Measurements from ENCODE around the gene CDKN2B-AS1.

CDKN2B-AS1 gene

GRCh38 chr9:22100626-22101025, 106.0 kb downstream of the CDKN2B-AS1 start:
- no peaks in the 10 kb centered on the region for H3K4me1 ChIP-seq (ENCODE audit: control insufficient read depth, insufficient read depth, low read length)
- no peak overlapping the region for H3K4me3 ChIP-seq (ENCODE audit: low read length)
- H3K9ac ChIP-seq (ENCODE audit: low read length) = no peak overlapping the region
- no peaks in the 10 kb centered on the region for H3K27me3 ChIP-seq (ENCODE audit: control insufficient read depth, insufficient read depth, low read length)
- no peak overlapping the region for H3K27ac ChIP-seq (ENCODE audit: low read depth, low read length)
- no peaks in the 10 kb centered on the region for H3K36me3 ChIP-seq (ENCODE audit: control insufficient read depth, insufficient read depth, low read length)

- Histone ChIP-seq H3K4me3 (ENCODE audit: low read length) (no peak overlapping the region), H3K27ac (ENCODE audit: low read depth, low read length) (no peak overlapping the region), H3K4me1 (ENCODE audit: control insufficient read depth, insufficient read depth, low read length) (no peaks in the 10 kb centered on the region), H3K9ac (ENCODE audit: low read length) (no peak overlapping the region), H3K36me3 (ENCODE audit: control insufficient read depth, insufficient read depth, low read length) (no peaks in the 10 kb centered on the region), H3K27me3 (ENCODE audit: control insufficient read depth, insufficient read depth, low read length) (no peaks in the 10 kb centered on the region)
Observed at GRCh38 chr9:22102146-22103053, 107.8 kb downstream of the CDKN2B-AS1 start.

GRCh38 chr9:22103685-22104575, 109.3 kb downstream of the CDKN2B-AS1 start:
- no peak overlapping the region for H3K9ac ChIP-seq (ENCODE audit: low read length)
- no peaks in the 10 kb centered on the region for H3K36me3 ChIP-seq (ENCODE audit: control insufficient read depth, insufficient read depth, low read length)
- H3K4me1 ChIP-seq (ENCODE audit: control insufficient read depth, insufficient read depth, low read length) = no peaks in the 10 kb centered on the region
- H3K27me3 ChIP-seq (ENCODE audit: control insufficient read depth, insufficient read depth, low read length) = no peaks in the 10 kb centered on the region
- H3K4me3 ChIP-seq (ENCODE audit: low read length) = no peak overlapping the region
- H3K27ac ChIP-seq (ENCODE audit: low read depth, low read length) = no peak overlapping the region

GRCh38 chr9:22105005-22105722, 110.6 kb downstream of the CDKN2B-AS1 start:
- no peaks in the 10 kb centered on the region for H3K4me1 ChIP-seq (ENCODE audit: control insufficient read depth, insufficient read depth, low read length)
- H3K9ac ChIP-seq (ENCODE audit: low read length) = no peak overlapping the region
- H3K36me3 ChIP-seq (ENCODE audit: control insufficient read depth, insufficient read depth, low read length) = no peaks in the 10 kb centered on the region
- H3K27me3 ChIP-seq (ENCODE audit: control insufficient read depth, insufficient read depth, low read length) = no peaks in the 10 kb centered on the region
- H3K4me3 ChIP-seq (ENCODE audit: low read length) = no peak overlapping the region
- no peak overlapping the region for H3K27ac ChIP-seq (ENCODE audit: low read depth, low read length)

GRCh38 chr9:22107202-22108045, 112.8 kb downstream of the CDKN2B-AS1 start:
- Histone ChIP-seq H3K4me1 (ENCODE audit: control insufficient read depth, insufficient read depth, low read length) (peaks cover 2% of the 10 kb centered on the region), H3K36me3 (ENCODE audit: control insufficient read depth, insufficient read depth, low read length) (no peaks in the 10 kb centered on the region), H3K4me3 (ENCODE audit: low read length) (no peak overlapping the region), H3K9ac (ENCODE audit: low read length) (no peak overlapping the region), H3K27ac (ENCODE audit: low read depth, low read length) (no peak overlapping the region), H3K27me3 (ENCODE audit: control insufficient read depth, insufficient read depth, low read length) (no peaks in the 10 kb centered on the region)

GRCh38 chr9:22108581-22109370, 114.2 kb downstream of the CDKN2B-AS1 start:
- H3K4me1 ChIP-seq (ENCODE audit: control insufficient read depth, insufficient read depth, low read length) = peaks cover 2% of the 10 kb centered on the region
- H3K4me3 ChIP-seq (ENCODE audit: low read length) = no peak overlapping the region
- no peak overlapping the region for H3K9ac ChIP-seq (ENCODE audit: low read length)
- H3K36me3 ChIP-seq (ENCODE audit: control insufficient read depth, insufficient read depth, low read length) = no peaks in the 10 kb centered on the region
- H3K27ac ChIP-seq (ENCODE audit: low read depth, low read length) = no peak overlapping the region
- H3K27me3 ChIP-seq (ENCODE audit: control insufficient read depth, insufficient read depth, low read length) = no peaks in the 10 kb centered on the region

GRCh38 chr9:22111176-22111953, 116.8 kb downstream of the CDKN2B-AS1 start:
- Histone ChIP-seq H3K4me1 (ENCODE audit: control insufficient read depth, insufficient read depth, low read length) (peaks cover 2% of the 10 kb centered on the region), H3K9ac (ENCODE audit: low read length) (no peak overlapping the region), H3K27ac (ENCODE audit: low read depth, low read length) (no peak overlapping the region), H3K4me3 (ENCODE audit: low read length) (no peak overlapping the region), H3K27me3 (ENCODE audit: control insufficient read depth, insufficient read depth, low read length) (no peaks in the 10 kb centered on the region), H3K36me3 (ENCODE audit: control insufficient read depth, insufficient read depth, low read length) (no peaks in the 10 kb centered on the region)

GRCh38 chr9:22111954-22112247, 117.3 kb downstream of the CDKN2B-AS1 start:
- H3K27me3 ChIP-seq (ENCODE audit: control insufficient read depth, insufficient read depth, low read length) = no peaks in the 10 kb centered on the region
- H3K9ac ChIP-seq (ENCODE audit: low read length) = no peak overlapping the region
- no peak overlapping the region for H3K4me3 ChIP-seq (ENCODE audit: low read length)
- no peak overlapping the region for H3K27ac ChIP-seq (ENCODE audit: low read depth, low read length)
- H3K36me3 ChIP-seq (ENCODE audit: control insufficient read depth, insufficient read depth, low read length) = no peaks in the 10 kb centered on the region
- peaks cover 2% of the 10 kb centered on the region for H3K4me1 ChIP-seq (ENCODE audit: control insufficient read depth, insufficient read depth, low read length)

- no peaks in the 10 kb centered on the region for H3K36me3 ChIP-seq (ENCODE audit: control insufficient read depth, insufficient read depth, low read length)
- no peaks in the 10 kb centered on the region for H3K27me3 ChIP-seq (ENCODE audit: control insufficient read depth, insufficient read depth, low read length)
- no peak overlapping the region for H3K9ac ChIP-seq (ENCODE audit: low read length)
- H3K4me1 ChIP-seq (ENCODE audit: control insufficient read depth, insufficient read depth, low read length) = peaks cover 2% of the 10 kb centered on the region
- H3K4me3 ChIP-seq (ENCODE audit: low read length) = no peak overlapping the region
- no peak overlapping the region for H3K27ac ChIP-seq (ENCODE audit: low read depth, low read length)
Observed at GRCh38 chr9:22112870-22113821, 118.6 kb downstream of the CDKN2B-AS1 start.

- Histone ChIP-seq H3K27me3 (ENCODE audit: control insufficient read depth, insufficient read depth, low read length) (no peaks in the 10 kb centered on the region), H3K27ac (ENCODE audit: low read depth, low read length) (no peak overlapping the region), H3K36me3 (ENCODE audit: control insufficient read depth, insufficient read depth, low read length) (no peaks in the 10 kb centered on the region), H3K9ac (ENCODE audit: low read length) (no peak overlapping the region), H3K4me1 (ENCODE audit: control insufficient read depth, insufficient read depth, low read length) (peaks cover 2% of the 10 kb centered on the region), H3K4me3 (ENCODE audit: low read length) (no peak overlapping the region)
Observed at GRCh38 chr9:22114956-22115355, 120.4 kb downstream of the CDKN2B-AS1 start.
